Measurements from ENCODE around the gene NAPB.
"Not testable (repeated sequence)": the region's sequence is repeated elsewhere in the genome, so short reads cannot be mapped to it uniquely, and the experiment has no call there.

Gene NAPB

DNA sequence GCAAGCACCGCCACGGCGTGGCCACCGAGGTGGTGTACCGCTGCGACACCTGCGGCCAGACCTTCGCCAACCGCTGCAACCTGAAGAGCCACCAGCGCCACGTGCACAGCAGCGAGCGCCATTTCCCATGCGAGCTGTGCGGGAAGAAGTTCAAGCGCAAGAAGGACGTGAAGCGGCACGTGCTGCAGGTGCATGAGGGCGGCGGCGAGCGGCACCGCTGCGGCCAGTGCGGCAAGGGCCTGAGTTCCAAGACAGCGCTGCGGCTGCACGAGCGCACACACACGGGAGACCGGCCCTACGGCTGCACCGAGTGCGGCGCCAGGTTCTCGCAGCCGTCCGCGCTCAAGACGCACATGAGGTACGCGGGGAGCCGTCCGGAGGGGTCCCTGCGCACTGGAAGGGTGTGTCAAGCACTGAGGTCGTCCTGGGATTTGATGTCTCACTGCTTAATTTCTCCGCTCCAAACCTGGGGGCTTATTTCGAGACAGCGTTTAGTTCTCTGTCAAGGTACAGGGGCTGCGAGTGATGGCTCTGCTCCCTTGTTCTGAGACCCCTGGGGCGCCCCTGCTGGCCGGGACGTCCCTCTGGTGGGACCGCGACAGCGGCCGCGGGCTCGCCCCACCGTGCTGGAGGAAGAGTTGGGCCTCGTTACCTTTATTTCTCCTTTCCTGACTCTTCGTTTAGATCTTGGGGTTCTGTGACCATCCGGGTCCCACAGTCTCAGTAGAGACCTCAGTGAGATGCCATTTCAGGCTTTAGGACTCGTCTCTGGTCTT lies 55.7 kb downstream of the NAPB start:
- no peak for FAIRE-seq

DNA sequence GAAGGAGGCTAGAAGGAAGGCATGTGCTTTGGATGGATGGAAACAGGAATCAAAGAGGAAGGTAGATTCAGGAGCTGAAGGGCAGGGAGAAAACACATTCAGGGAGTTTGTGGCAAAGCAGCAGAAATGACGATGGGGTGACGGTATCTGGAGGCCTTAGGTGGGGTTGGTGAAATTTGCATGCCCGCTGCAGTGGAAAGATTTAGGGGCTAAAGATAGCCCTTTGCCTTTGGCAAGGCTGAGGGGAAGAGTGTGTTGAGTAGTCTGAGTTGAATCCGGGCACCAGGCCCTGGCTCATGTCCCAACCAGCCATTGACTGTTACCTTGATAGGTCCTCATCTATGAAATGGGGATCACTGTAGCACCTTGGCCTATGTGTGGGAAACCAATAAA lies 58.0 kb downstream of the NAPB start:
- no peak for FAIRE-seq

DNA sequence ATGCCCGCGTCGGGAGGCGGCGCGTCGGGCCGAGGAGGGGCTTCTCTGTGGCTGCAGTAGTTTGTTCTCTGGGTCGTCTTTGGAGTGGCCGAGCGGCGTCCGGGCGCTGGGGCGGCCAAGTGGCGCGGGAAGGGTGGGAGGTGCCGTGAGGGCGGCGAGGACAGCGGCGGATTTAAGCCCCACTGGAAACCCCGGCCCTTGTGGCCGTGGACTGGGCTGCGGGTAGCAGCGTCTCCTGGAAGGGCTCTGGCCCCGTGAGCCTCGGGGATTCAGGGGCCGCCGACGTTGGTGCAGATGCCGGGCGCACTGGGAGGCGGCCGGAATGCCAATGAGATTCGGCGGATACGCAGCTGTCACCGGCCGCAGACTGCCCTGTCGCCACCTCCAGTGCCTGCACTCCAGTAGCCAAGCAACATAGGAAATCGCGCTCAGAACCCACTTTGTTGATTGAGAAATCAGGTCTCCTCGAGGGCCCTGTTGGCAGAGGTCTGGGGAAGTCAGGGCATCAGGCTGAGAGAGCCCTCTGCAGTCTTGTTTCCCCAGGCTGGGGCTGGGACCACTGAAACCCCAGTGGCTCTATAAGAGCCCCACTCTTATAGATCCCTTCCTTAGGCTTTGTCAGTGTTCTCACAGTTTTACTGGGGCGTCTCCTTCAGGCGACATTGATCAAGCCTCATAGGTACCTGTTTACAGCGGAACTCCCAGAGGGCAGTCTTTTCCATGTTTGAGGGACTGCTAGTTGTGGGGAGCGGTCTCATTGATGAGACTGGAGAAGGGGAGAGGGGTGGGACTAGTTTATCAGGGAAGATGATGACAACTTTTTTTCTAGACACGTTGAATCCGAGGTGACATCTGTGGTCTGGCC lies 58.7 kb downstream of the NAPB start:
- FAIRE-seq = no peak

DNA sequence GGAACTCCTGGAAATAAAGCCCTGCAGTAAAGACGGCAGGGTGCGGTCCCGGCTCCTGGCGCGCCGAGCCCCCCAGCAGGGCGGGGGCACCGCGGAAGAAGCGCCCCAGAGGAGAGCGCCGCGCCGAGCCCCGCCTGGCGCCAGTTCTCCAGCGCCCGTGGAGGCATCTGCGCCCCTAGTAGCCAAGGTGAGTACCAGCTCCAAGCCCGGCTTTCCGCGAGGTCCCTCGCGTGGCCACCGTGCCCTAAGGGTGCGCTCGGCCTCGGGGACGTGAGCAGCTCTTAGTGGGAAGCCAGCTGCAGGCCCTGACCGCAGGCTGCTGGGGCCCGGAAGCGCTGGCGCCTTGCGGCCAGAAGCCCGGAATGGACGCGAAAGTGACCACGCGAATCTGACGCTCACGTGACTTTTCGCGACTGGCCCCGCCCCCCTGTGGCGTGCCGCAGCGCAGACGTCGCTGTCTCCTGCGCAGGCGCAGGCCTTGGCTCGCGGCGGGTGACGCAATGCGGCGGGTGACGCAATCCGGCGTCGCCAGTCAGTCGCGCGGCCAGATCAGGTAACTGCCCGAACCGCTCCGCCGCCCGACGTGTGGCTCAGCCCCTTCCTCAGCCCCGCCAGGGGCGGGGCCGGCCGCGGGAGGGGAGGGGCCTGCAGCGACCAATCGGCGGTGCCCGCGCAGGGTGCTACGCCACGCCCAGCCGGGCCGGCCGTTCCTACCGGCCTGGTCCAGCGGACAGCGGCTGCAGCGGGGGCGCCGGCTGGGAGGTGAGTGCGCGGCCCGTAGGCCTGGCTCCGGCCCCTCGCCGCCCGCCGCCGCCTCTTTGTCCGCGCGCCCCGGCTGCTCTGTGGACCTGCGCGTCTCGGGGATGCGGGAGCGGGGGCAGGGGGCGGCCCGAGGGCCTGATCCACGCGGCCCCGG lies 59.6 kb downstream of the NAPB start, which contains the start of gene GZF1:
Gene GZF1 (plus strand): TSS at position 707 of the 916 bp plus-strand sequence. CDS start 2,202 bp downstream, outside the sequence.
- FAIRE-seq = no peak

DNA sequence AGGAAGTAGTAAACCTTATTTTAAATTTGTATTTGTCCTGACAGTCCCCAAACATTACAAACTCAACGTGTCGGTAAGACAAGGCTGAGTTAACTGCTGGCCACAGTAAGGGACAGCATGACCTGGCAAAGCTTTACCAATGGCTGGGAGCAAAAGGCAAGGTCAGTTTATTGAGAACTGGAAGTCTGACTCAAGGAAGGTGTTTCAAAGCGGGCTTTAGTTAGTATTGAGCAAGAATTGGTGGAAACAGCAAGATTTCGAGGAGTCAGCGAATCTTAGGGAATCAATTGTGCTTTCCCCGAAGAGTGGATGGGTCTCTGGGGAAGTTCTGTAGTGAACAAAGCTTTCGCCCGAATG lies 60.2 kb downstream of the NAPB start:
- no peak for FAIRE-seq

DNA sequence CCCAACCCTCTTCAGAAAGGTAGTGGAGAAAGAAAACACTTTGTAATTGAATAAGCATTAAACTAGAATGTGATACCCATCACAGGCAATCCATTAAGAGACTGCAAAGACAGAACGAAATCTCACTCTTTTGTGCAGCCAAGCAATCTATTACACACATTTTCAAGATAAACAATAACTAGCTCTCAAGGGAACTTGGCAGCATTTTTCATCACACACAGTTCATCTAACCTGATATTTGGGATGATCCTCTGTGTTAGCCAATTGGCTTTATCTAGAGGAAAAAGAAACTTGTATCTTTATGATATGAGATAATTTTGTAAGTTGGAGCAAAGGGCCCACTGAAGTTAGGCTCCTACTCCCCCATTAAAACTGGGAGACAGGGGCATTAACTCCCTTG lies 60.8 kb downstream of the NAPB start:
- no peak for FAIRE-seq

DNA sequence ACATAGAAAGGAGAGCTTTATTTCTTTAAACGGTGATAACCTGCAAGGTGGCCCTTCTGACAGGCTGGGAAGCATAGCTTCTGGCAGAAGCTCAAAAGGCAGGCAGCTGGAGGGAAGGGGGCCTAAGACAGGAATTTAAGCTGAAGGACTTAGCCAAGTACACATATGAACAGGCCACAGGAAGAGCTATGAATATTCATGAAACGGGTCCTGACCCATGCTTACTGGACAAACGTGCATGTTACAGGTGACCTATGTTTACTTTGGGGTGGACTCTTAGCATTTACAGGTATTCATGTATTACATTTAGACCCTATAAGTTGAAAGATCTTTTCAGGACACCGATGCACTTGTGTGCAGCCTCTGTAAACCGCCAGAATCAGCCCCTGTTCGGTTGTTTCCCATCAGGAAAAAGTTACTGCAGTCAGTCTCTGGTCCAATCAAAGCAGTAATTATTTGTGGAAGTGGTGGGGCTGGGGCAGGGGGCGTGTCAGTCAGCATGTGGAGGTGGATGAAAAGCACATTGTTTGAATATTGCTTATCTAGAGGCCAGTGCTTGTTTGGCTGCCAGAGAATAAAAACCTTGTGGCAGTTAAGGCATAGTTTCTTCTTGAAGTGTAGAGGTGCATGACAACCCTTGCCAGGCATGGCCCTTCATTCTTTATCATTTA lies 62.2 kb downstream of the NAPB start:
- no peak for FAIRE-seq

DNA sequence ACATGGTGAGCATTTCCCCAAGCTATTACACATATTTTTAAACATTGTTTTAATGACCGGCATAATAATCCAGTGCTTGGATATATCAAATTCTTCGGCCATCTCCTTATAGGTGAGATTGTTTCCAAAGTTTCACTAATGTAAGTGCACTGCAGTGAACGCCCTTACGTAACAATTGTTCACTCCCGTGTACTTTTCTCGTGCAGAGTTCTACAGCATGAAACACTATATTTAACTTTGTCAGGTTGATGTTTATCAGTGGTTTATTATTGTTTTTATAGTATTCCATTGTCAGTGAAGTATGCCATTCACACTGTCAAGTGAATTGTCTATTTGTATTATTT lies 62.8 kb downstream of the NAPB start:
- FAIRE-seq = no peak

DNA sequence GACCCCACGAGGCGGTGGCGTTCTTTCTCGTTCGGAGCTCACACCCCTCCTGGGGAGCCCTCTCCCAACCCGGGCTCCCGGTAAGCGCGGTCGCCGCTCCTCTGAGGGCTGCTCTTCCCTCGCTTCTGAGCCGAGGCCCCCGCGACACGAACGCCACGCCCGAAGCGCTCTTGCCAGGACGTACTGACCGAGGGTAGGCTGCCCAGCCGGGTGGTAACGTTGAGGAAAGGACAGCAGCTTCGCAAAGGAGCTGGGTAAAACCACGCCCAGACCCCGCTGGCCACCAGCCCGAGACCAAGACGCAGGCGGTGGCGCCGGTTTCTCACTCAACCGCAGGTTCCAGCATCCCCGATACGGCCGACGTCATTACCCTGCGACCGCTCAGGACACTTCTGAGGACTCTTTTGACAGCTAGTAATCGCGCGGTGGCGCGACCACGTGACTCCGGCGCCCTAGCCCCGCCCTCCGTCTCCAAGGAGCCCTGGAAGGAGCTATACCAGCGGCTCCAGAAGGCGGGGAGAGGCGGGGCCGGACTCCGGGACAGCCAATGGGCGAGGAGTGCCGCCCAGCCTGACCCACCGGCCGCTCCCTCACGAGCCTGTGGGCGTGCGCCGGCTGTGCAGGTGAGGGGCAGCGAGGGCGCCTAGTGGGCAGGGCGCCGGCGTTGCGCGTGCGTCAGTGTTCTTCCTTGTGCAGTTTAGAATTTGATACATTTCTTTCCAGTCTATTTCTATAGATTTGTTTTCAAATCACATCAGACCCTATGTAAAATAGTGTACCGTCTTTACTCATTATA lies 63.3 kb downstream of the NAPB start:
- FAIRE-seq = peak; percentile 41

DNA sequence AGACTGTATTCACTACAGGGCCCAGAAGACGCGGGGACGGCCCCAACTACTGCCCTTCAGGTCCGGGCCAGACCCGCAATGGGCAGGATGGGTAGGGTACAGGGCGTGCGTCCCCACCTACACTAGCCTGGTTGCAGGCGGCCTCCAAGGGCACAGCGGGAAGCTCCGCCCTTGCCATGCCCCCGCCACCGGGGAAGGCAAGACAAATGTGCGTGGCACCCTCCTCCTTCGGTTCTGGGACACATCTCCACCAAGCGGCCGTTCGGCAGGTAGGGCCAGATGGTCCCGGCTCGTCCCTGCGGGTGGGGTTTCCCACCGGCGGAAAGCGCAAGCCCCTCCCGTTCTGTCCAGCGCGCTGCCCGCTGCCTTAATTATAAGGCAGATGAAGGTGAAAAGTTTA lies 65.1 kb downstream of the NAPB start:
- no peak for FAIRE-seq

DNA sequence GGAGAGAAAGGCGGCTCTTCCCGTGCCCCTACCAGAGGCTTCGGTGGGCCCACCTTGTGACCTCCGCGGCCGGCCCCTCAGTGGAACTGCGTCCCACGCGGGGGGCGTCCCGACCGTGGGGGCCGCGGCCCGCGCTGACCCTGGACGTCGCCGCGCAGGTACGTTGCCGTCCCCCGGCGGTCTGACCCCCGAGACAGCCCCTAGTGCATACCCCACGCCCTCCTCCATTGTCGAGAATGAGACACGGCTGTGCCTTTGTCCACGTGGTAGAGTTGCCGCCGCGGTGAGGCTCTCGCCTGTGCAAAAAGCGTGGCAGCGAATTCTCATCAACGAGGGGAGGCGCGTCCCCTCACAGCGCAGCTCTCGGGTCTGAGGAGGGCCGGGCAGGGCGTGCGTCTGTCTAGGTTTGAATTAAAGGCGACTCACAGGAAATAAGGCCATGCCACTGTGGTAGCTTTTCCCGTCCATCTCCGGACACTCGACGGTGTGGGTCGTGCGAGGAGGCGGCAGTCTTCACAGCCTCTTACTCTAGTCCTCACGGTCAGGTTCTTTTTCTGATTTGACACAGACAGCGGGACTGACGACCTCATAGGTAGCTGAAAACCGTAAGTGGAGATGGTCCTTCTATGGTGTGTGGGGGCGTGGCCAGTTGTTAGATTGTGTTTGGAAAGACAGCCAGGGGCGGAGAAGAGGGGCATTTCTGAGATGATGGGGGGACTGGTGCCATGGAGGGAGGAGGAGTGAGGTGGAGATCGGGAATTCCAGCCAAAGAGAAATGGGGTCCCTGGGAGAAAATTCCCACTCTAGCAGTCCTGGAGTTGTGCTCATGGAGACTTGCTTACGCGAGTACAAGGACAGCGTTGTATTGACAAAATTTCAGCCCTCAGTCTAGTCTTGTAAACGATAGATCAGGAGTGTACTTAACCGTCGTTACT lies 70.1 kb downstream of the NAPB start:
- no peak for FAIRE-seq

DNA sequence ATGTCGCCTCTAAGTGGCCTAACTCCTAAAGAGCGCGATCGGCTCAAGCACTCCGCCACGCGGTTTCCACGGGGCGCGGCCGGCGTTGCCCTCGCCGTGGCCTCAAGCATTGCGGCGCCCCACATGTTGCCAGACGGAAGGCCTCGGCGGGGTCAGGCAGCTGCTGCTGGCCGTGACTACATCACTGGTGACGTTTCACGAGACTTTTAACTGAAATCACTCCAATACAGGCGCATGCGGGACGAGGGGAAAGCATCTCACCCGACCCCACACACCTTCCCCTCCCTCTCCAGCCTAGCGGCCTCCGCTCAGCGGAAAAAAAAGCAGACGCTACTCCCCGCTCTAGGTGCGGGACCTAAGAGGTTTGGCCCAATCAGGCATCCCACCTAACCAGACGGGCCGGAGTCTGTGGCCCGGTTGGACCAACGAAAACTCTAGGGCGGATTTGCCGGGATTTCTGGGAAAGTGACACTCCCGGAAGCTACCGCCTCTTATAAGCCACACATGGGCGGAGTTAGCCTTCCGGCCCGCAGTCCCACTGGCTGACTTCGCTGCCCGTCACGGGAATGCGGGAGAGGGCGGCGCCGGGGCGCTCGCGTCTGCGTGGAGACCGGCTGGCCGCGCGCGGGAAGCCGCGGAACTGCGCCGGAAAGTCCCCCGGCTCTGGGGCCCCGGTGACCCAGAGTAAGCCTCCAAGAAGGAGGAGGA lies 70.9 kb downstream of the NAPB start, which contains the start of gene NXT1:
Gene NXT1 (plus strand): TSS at position 596 of the 708 bp plus-strand sequence. CDS start 3,251 bp downstream, outside the sequence.
- peak; percentile 70 for FAIRE-seq

DNA sequence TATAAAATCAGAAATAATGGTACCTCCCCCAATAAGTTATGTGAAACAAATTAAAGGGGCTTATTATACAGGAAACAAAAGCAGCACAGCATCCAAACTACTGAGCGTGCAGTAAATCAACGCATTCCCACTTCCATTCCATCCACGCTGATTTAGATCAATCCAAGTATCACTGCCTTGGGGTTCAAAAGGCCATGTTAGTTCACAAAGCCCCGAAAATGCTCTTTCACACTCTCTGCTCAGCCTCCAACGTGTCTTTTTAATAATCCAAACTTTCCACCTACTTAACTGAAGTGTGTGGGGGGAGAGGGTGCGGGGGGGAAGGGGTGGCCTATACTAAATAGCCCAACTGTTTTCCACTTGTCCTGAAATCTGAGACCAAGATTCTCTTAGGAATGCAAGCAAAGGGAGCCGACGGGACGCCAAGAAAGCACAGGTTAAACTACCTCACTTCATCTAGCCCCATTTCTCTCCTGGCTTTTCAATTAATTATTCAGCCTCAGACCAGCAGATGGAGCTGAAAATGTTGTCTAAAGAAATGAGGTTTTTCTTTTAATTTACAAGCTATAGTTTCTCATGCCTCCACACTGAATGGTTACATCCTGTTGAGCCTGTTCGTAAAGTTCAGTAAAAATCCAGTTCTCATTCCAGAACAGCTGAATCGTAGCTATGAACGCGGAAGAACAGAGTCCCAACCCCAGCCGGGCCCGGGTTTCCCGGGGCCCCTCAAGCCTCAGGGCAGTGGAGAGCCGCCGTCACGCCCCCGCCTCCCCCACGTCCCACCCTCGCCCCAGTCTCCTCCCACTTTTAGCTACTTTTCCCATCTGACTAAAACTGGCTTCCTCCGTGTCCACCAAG lies 71.7 kb downstream of the NAPB start:
- FAIRE-seq = peak; percentile 43

DNA sequence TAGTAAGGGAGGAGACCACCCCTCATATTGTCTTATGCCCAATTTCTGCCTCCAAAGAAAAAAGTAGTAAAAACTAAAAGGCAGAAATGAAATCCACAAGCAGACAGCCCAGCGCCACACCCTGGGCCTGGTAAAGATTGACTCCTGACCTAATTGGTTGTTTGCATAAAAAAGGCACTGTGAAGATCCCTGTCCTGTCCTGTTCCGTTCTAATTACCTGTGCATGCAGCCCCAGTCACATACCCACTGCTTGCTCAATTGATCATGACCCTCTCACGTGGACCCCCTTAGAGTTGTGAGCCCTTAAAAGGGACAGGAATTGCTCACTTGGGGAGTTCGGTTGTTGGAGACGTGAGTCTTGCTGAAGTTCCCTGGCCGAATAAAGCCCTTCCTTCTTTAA lies 72.8 kb downstream of the NAPB start:
- FAIRE-seq = not testable (repeated sequence)

DNA sequence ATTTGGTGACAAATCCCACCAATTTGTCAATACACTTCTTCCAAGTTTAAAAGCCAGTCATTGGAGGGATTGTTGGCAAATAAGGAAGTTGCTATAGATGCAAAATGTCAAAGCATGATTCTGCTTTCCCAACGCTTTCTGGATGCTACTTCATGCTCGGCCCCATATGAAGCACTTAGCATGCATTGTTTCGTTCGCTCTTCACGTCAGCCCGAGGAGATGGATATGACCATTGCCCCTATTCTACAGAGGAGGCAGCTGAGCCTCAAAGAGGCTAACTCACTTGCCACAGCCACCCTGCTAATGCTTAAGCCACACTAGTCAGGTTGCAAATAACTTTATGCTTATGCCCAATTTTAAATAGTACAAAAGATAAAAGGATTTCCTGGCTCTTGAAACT lies 73.5 kb downstream of the NAPB start:
- FAIRE-seq = no peak

DNA sequence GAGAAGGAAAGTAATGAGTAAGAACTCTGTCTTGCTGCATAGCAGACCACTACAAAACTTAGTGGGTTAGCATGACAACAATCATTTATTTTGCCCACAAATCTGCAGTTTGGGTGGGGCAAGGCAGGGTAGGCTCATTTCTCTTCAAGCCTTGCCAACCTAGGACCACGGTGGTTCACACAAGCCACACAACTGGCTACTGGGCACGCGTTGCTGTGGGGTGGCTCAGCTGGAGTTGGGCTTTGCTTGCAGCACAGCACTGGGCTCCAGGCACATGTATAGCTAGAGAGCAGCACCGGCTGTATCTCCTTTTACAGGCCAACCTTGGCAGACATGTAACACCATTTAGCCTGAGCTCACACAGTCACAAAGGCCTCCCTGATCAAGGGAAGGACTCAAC lies 75.3 kb downstream of the NAPB start:
- no peak for FAIRE-seq

DNA sequence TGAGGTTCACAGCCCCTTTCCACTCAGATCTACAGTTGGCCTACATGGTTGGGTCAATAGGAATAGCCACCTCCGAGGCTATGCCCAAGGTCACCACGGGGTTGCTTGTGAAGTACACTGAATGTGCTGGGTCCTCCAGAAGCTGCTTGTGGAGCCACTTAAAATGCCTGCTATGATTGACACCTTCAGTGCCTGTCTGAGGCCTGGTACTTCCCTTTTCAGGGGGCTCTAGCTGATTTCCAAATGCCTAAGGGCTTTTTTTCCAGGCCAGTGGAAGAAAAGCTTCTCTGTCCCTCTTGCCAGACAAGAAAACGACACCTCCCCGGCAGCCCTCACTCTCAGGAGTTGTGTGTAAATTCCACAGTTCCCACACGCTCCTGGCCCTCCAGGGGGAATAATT lies 77.0 kb downstream of the NAPB start:
- FAIRE-seq = no peak

DNA sequence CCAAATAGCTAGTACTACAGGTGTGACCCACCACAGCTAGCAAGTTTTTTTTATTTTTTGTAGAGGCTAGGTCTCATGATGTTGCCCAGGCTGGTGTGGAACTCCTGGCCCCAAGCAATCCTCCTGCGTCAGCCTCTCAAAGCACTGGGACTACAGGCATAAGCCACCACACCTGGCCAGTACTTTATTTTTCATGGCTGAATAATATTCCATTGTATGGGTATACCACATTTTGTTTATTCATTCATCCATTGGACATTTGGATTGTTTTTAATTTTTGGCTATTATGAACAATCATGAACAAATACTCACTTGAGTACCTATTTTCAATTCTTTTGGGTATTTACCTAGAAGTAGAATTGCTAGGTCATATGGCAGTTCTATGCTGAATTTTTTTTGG lies 77.7 kb downstream of the NAPB start:
- FAIRE-seq = no peak

DNA sequence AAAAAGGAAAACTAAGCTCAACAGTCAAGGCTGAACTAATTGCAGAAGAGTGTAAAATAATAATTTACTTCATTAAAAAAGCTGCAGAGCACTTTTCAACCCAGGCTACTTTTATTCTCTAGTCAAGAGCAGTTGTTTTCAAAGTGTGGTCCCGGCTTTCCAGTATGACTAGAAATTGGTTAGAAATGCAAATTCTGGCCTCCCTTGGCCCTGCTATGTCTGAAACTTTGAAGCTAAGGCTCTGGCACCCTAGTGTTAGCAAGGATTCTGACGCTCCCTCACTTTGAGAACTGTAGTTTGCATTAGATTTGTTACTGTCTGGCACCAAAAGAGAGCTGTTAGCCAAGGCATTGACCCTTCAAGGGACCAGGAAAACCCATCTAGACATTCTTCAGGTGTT lies 80.2 kb downstream of the NAPB start:
- no peak for FAIRE-seq
